HEK293 (cell line): ENCODE results near the gene CARS1.

Experiments used
- CTCF ChIA-PET: fragments of 350-600 bp; formaldehyde crosslinking; extraction: SDS; loops from one replicate; lab custom pipeline; 2021; ENCODE audit warnings: antibody characterized with exemption; lab: Yijun Ruan, JAX
- POLR2A ChIA-PET: fragments of 300-600 bp; formaldehyde crosslinking; extraction: SDS; loops from one replicate; lab custom pipeline; 2020; ENCODE audit warnings: antibody characterized with exemption, inconsistent platforms; lab: Yijun Ruan, JAX
- H3K27ac ChIP-seq: fragments of 200-500 bp; sonication (Bioruptor generic); 2 replicates; pipeline ENCODE4 v1.5.1; 2014; ENCODE audit warnings: low read depth, low read length, control low read depth, inconsistent platforms; ENCODE audit errors: extremely low read depth
- H3K36me3 ChIP-seq, 2 experiments: fragments of 200-500 bp in 1 of 2; sonication (Bioruptor generic) in 1 of 2; 1 replicate in 1 of 2; 2 replicates in 1 of 2; pipeline ENCODE4 v1.5.1; 2014 to 2017; ENCODE audit warnings: inconsistent platforms in 2 of 2, low read length in 2 of 2; ENCODE audit not compliant: control insufficient read depth in 2 of 2, insufficient read depth in 1 of 2
- H3K4me1 ChIP-seq: fragments of 200-500 bp; sonication (Bioruptor generic); 2 replicates; pipeline ENCODE4 v1.5.1; 2014; ENCODE audit warnings: mild to moderate bottlenecking, low read length, inconsistent platforms; ENCODE audit not compliant: control insufficient read depth, insufficient read depth
- H3K4me3 ChIP-seq: 2 replicates; pipeline ENCODE4 v1.5.1; 2011; ENCODE audit warnings: low read depth, mild to moderate bottlenecking, control low read depth, low read length, moderate library complexity
- H3K9me3 ChIP-seq: fragments of 200-500 bp; sonication (Bioruptor generic); 2 replicates; pipeline ENCODE4 v1.5.1; 2014; ENCODE audit warnings: low read depth, low read length, inconsistent platforms; ENCODE audit not compliant: control insufficient read depth, insufficient read depth
- ELK4 ChIP-seq: IDR thresholded peaks from 2 replicates; pipeline ENCODE4 v1.6.1; 2011; ENCODE audit warnings: mild to moderate bottlenecking, low read depth, low read length, borderline replicate concordance
- GLIS1 ChIP-seq: fragments of 450-650 bp; formaldehyde crosslinking; IDR thresholded peaks from 2 replicates; pipeline ENCODE4 v1.5.1; 2016; ENCODE audit warnings: missing biosample characterization, missing genetic modification characterization
- HOXC10 ChIP-seq: sonication (generic); formaldehyde crosslinking; IDR thresholded peaks from 2 replicates; pipeline ENCODE4 v1.8.1; 2023; ENCODE audit warnings: mild to moderate bottlenecking, missing genetic modification reagents
- KLF7 ChIP-seq: fragments of 450-650 bp; formaldehyde crosslinking; IDR thresholded peaks from 2 replicates; pipeline ENCODE4 v1.5.1; 2016; ENCODE audit warnings: missing biosample characterization, missing genetic modification characterization, borderline replicate concordance
- PRDM10 ChIP-seq: fragments of 450-650 bp; formaldehyde crosslinking; IDR thresholded peaks from 2 replicates; pipeline ENCODE4 v1.5.1; 2016; ENCODE audit warnings: missing biosample characterization, missing genetic modification characterization
- WT1 ChIP-seq: fragments of 450-650 bp; formaldehyde crosslinking; IDR thresholded peaks from 2 replicates; pipeline ENCODE4 v1.5.1; 2016; ENCODE audit warnings: missing biosample characterization, missing genetic modification characterization
- ZBTB49 ChIP-seq: fragments of 450-650 bp; formaldehyde crosslinking; IDR thresholded peaks from 2 replicates; pipeline ENCODE4 v1.5.1; 2016; ENCODE audit warnings: missing biosample characterization, missing genetic modification characterization, low read depth
- ZFP69B ChIP-seq: fragments of 450-650 bp; formaldehyde crosslinking; IDR thresholded peaks from 2 replicates; pipeline ENCODE4 v1.5.1; 2016; ENCODE audit warnings: missing biosample characterization, missing genetic modification characterization
- ZNF280D ChIP-seq: fragments of 450-650 bp; formaldehyde crosslinking; IDR thresholded peaks from 2 replicates; pipeline ENCODE4 v1.5.1; 2016; ENCODE audit warnings: missing biosample characterization, missing genetic modification characterization
- ZNF341 ChIP-seq: fragments of 450-650 bp; formaldehyde crosslinking; IDR thresholded peaks from 2 replicates; pipeline ENCODE4; 2016; ENCODE audit warnings: low read depth, missing biosample characterization, missing genetic modification characterization
- ZNF692 ChIP-seq: fragments of 450-650 bp; formaldehyde crosslinking; IDR thresholded peaks from 2 replicates; pipeline ENCODE4 v1.5.1; 2016; ENCODE audit warnings: missing biosample characterization, missing genetic modification characterization
- ZSCAN16 ChIP-seq: fragments of 450-650 bp; formaldehyde crosslinking; IDR thresholded peaks from 2 replicates; pipeline ENCODE4 v1.5.1; 2016; ENCODE audit warnings: missing biosample characterization, missing genetic modification characterization
- ZSCAN30 ChIP-seq: fragments of 450-650 bp; IDR thresholded peaks from 2 replicates; pipeline ENCODE4 v1.5.1; 2018; ENCODE audit warnings: missing biosample characterization, mild to moderate bottlenecking, missing genetic modification characterization, moderate library complexity

The CARS1 gene

GRCh38 chr11:3058753-3059664 lies 1.8 kb upstream of the CARS1 start:
- no peak overlapping the region for H3K4me3 ChIP-seq
- H3K4me1 ChIP-seq: no peaks in the 10 kb centered on the region
- ChIA-PET POLR2A (interaction anchor here (0.7 kb wide), 1 partner anchor 26 kb away, joined by 3 read pairs; no protein-coding TSS in a partner anchor), CTCF (interaction anchor here (0.7 to 1.2 kb wide), 2 partner anchors 9 to 32 kb away, joined by 3 to 5 read pairs; no protein-coding TSS in a partner anchor)
- no peaks in the 10 kb centered on the region for H3K9me3 ChIP-seq
- TF ChIP-seq ZFP69B (tag by site-specific recombination) (0 out of 2 replicates have a peak, but pooled peaks have one; percentile 13), WT1 (tag by site-specific recombination) (no peak), PRDM10 (tag by site-specific recombination) (peak; percentile 37; the same call in 1 of the 2 replicates), ZNF692 (tag by site-specific recombination) (0 out of 2 replicates have a peak, but pooled peaks have one; percentile 44)
- H3K27ac ChIP-seq: no peak overlapping the region
- H3K36me3 ChIP-seq: peaks cover 0 to 7% of the 10 kb centered on the region in 2 experiments; a peak in 1 of 3 replicates

GRCh38 chr11:3056296-3057068 lies 741 bp downstream of the CARS1 start:
- H3K4me3 ChIP-seq: peak overlapping the region; percentile 94
- TF ChIP-seq ZBTB49 (tag by site-specific recombination): no peak
- peak; percentile 80 for TF ChIP-seq GLIS1 (tag by site-specific recombination)
- no peak for TF ChIP-seq ZSCAN30 (tag by site-specific recombination)
- no peak for TF ChIP-seq ELK4
- TF ChIP-seq ZSCAN16 (tag by site-specific recombination): no peak
- no peak for TF ChIP-seq KLF7
- TF ChIP-seq ZNF341: peak; percentile 53
- TF ChIP-seq ZNF280D (tag by site-specific recombination): no peak
- no peak for TF ChIP-seq HOXC10 (CRISPR knock-in tag)
- TF ChIP-seq, all 188 proteins: peak for 2
- Histone ChIP-seq H3K9me3 (no peaks in the 10 kb centered on the region), H3K27ac (peak overlapping the region; percentile 57; the same call in 1 of the 2 replicates), H3K4me1 (peaks cover 8% of the 10 kb centered on the region), H3K36me3 (peaks cover 0 to 13% of the 10 kb centered on the region in 2 experiments; a peak in 1 of 3 replicates)
- POLR2A ChIA-PET: interaction anchor here (1.0 to 2.0 kb wide), 3 partner anchors 19 to 35 kb away, joined by 3 to 12 read pairs (median 7); no protein-coding TSS in a partner anchor
- CTCF ChIA-PET: interaction anchor here (0.9 to 1.9 kb wide), 3 partner anchors 28 to 35 kb away, joined by 3 to 8 read pairs (median 3); no protein-coding TSS in a partner anchor
